A673 (cell line): ENCODE results near the gene CMIP.

ENCODE experiments used
- CTCF ChIP-seq: fragments of 300-800, 200-600 bp; sonication (generic); conservative IDR thresholded peaks from 2 replicates; pipeline ENCODE4 v1.5.1; 2017; ENCODE audit warnings: low read depth, mild to moderate bottlenecking, antibody characterized with exemption, low read length, moderate library complexity, mixed read lengths
- EZH2 ChIP-seq: fragments of 200-600 bp; sonication (generic); IDR thresholded peaks from 2 replicates; pipeline ENCODE4 v1.6.1; 2017; ENCODE audit warnings: borderline replicate concordance, low read depth, mild to moderate bottlenecking, mixed read lengths, antibody characterized with exemption, low read length; ENCODE audit not compliant: poor library complexity, severe bottlenecking

GRCh38 chr16:81733295-81733694 lies 288.7 kb downstream of the CMIP start:
- TF ChIP-seq CTCF (no peak), EZH2 (no peak)
